ENCODE data around the gene IFT88.

Gene IFT88

DNA sequence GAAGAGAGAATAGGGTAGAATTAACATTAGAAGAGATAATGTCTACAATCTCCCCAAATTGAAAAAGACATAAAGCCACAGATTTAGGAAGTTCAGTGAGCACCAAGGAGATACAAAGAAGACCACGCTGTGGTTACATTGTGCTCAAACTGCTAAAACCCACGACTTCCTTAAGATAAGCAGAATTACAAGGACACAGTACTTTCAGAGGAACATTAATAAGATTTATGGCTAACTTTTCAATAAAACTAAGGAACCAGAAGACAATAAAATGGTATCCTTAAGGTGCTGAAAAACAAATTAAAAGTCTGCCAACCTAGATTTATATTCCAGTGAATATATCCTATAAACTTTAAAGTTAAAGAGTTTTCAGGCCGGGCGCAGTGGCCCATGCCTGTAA lies 129.1 kb downstream of the IFT88 start:
- no peak for DNase-seq

DNA sequence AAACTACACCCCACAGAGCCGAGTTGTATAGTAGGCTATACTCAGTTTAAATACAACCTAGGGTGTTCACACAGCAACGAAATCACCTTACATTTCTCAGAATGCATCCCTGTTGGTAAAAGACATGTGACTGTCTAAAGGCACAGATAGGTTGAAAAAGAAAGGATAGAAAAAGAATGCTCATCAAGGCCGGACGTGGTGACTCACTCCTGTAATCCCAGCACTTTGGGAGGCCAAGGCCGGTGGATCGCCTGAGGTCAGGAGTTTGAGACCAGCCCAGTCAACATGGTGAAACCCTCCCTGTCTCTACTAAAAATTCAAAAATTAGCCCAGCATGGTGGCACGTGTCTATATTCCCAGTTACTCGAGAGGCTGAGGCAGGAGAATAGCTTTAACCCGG lies 132.8 kb downstream of the IFT88 start:
- no peak for DNase-seq

DNA sequence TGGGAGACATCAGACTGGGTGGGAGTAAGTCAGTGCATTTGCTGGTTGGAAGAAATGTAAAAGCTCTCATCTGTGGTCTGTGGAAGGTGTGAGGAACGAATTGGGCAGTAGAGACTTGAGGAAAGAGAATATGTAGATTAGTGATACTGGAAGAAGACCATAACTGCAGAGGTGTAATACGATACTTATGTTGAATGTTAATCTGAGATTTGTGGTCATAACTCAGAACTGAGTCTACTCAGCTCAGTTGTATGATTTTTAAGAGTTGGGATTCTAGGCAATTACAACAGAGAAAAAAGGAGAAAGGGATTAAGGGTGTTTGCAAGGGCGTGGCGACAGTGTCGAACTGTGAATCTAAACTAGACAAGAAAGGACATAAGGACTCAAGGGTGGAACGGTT lies 133.3 kb downstream of the IFT88 start:
- DNase-seq = no peak

DNA sequence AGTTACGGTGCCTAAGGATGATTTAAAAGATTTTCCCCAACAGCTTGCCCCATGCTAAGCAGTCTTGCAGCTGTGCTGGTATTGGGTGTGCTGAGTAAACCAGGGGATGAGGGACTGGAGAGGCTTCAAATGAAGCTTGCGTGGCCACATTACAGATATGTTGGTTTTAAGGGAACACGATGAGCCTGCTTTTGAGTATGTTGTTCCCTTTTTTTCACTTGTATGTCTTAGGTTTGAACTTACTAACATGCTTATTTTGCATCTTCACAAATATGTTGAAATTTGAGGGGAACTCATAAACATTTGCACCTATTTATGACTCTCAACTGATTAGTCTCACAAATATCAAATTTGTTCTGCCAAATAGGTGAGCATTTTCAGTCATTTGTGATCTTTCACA lies 134.5 kb downstream of the IFT88 start:
- DNase-seq = no peak

DNA sequence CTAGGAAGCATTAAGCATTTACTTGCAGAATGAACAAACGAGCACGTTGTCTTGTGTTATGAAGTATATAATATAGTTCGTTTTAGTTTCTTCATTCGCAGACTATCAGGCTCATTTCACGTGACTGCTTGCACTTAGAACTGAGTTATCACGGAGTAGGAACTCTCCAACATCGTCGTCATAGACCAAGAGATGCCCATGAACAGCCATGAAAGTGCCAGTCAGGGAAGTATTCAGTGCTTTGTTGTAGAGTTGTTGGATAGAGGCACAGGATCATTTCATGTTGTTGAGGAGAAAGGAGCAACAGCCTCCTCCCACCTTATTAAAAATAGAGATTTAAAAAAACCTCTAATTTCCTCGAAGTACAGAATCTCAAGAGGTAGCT lies 135.6 kb downstream of the IFT88 start:
- no peak for DNase-seq

DNA sequence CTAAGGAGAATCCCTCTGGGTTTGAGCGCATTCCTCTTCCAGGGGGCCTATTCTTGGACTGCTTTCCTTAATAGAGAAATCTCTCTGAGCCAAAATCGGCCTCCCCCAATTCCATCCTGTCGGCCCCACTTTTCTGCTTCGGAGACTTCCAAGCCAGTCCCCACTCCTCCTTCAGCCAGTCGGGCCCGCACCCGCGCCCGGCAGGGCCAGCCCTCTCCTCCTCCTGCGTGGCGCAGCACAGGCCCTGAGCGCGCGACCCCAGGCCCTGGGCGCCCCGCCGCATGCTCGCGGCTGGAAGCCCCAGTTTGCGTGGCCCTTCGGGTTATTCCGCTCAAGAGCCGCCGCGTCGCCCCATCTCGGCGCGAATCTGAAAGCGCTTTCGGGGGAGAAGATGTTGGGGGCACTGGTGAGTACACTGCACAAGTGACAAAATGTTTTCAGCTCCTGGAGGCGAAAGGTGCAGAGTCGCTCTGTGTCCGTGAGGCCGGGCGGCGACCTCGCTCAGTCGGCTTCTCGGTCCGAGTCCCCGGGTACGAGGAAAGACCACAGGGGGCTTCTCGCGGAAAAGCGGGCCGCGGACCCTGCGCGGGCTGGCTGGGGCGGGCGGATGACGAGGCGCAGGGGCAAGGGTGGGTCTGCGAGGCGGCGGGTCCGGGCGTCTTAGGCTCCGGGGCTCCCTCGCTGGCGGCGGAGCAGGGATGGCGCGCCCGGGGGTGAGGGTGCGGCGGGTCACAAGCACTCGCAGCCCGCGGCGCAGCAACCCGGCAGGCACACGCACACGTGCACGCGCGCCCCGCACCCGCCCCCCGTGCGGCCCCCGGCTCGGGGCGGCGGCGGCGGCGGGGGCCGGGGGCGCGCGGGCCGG lies 136.2 kb downstream of the IFT88 start, which contains the start of gene IL17D:
TSS of gene IL17D (plus strand) at position 785 of the 865 bp plus-strand sequence. CDS start 303 bp downstream, outside the sequence.
- no peak for DNase-seq

DNA sequence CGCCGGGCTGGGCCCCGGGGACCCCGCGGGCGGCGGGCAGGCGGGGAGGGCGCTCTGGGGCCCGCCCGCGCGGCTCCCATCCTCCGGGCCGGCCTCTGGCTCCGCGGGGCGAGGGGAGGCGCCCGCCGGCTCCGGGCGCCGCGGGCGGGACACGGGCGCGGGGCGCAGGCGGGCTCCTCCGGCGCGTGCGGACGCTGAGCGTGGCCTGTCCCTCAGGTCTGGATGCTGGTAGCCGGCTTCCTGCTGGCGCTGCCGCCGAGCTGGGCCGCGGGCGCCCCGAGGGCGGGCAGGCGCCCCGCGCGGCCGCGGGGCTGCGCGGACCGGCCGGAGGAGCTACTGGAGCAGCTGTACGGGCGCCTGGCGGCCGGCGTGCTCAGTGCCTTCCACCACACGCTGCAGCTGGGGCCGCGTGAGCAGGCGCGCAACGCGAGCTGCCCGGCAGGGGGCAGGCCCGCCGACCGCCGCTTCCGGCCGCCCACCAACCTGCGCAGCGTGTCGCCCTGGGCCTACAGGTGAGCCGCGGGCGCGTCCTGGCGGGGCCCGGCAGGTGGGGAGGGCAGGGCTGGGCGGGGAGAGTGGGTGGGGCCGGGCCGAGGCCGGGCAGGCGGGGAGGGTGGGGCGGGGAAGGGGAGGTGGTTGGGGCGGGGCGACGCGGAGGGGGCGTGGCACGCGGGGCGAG lies 137.0 kb downstream of the IFT88 start:
- peak; percentile 18 for DNase-seq

DNA sequence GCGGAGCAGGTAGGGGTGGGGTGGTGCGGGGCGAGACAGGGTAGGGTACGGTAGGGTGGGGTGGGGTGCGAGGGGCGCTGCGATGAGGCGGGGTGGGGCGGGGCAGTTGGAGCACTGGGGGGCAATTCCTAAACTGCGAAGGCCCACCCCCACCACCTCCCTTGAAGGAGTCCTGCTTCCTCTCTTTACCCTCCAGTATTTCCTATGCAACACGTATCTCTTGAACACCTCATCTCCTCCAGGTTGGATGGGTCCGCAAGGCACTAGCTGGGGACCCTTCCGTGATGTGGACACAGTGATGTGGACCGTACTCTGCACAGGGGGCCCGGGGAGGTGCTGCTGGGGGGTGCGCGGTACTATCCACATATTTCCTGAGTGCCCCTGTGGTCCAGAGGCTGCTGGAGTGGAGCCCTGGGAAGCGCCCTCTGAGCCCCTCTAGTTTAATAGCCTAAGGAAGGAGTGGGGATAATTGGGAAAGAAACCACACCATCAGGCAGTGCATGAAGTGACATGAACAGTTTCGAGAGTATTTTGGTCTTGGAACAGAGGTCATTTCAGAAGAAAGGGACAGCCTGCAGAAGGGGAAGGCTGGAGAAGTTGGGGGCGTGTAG lies 137.6 kb downstream of the IFT88 start:
- DNase-seq = no peak

DNA sequence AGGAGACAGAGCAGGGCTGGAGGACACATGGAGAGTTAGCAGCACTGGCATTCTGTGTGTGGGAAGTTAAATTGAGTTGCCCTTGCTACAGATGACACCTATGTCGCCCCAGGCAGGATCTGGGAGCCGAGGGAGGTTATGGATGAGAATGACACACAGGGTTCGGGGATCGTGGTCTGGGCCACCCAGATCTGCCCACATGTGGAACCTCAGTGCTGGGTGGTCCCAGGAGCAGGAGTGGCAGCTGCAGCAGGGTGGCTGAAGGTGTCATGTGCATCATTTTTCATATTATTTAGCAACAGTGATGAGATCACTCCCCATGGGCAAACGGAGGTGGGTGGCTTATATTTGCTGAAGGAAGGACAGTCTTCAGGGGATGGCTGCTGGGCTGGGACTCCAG lies 139.7 kb downstream of the IFT88 start:
- DNase-seq = no peak

DNA sequence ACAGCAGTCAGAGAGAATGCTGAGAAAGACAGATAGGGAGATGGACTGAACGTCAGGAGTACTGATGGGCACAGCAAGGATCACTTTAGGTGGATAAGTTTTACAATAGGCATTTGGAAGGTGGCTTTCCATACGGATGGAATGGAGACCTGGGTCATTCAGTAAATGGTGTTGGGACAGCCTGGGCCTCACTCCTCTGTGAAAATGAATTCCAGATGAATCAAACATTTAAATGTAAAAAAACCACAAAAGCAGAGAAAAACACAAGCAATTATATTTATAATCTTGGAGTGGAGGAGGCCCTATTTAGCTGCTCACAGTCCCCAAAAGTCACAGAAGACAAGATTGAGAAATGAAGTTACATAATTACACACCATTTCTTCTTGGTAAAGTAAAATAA lies 141.3 kb downstream of the IFT88 start:
- DNase-seq = no peak

DNA sequence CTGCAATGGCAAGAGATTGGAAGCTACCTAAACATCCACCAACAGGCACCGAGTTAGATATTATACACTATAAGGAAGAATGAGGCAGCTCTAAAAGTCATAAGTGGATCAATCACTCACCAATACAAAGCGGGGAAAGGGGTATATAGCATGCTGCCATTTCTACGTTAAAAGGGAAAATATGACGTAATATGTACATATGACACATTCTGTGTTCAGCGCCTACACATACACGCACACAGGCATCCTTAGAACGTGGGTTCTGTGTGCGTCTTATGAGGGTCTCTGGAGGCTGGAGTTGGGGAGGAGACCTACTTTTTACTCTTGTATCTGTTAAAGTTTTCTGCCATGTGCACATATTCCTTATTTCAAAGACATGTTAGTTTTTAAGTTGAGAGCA lies 142.4 kb downstream of the IFT88 start:
- DNase-seq = no peak

DNA sequence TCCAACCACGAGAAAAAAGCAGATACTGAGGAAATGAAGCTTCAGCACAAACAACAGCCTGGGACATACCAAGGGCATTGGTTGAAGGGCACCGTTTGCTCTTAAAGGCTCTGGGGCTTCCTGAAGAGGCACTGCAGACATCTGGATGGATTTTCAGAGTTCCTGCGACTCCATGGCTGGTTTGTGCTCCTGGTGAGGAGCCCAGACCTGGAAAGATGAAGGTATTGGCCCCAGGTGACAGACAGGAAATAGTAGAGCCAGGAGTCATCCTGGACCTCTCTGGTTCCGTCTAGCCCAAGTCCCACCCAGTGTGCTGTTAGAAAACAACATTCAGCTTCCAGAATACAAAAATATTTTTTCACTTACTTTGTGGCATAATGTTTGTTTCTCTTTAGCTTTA lies 142.8 kb downstream of the IFT88 start:
- DNase-seq = no peak

DNA sequence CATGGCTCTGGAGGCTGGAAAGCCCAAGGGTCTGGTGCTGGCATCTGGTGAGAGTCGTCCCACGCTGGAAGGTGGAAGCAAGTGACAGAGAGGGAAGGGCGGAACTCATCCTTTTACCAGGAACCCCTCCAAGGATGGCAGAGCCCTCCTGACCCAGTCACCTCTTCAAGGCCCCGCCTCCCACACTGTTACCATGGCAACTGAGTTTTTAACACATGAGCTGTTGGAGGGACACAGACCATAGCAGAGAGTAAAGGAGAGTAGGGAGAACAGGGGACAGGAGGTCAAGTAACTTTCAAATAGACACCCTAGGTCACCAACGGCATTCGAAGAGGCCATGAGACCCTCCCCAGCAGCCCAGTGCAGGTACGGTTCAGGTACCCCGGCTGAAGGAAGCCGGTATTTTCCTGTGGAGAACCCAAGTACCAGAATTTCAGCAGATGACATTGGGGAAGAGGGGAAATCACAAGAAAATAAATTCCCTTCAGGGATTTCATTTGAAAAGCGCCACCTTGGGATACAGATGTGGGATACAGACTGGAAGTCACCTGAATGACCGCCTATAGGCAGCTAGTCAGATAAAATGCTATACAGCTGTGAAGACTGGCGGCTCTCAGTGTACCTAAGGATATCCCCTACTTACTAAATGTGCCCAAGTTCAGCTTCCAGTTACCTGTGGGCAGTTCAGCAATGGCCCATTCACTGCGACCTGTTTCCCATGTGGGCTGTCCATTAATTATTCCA lies 144.5 kb downstream of the IFT88 start:
- DNase-seq = no peak

DNA sequence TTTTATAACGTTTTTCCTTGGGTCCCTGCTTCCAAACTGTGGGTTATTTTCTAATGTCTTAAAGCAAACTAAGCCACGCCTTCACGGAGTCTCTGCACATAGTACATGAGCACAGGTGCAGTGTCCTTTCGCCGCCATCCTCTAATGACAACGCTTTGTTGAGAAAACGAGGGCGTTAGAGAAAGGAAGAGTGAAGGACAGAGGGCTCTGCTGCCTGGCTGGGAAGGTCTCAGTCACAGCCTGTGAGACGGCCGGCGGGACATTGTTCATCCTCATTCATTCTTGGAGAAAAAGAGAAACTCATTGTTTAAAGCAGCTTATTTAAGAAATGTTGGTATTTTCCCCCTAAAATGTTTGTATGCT lies 146.0 kb downstream of the IFT88 start:
- DNase-seq = no peak

DNA sequence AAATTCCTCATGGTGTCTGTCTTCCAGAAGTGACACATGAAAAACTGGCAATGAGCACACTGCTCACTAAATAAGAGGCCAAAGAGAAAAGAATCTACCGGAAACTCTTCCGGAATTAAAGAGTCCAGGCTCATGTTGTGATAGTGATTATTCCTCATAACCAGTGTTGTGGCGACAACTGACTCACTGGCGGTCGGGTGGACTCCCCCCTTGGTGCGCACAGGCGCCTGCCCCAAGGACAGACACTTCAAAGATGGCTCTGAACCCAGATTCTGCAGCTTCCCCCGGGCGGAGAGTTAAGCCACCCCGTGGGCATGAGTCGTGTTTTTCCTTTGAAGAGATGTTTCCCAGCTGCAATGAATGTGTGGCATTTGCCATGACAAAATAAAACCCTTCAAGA lies 146.8 kb downstream of the IFT88 start:
- no peak for DNase-seq

DNA sequence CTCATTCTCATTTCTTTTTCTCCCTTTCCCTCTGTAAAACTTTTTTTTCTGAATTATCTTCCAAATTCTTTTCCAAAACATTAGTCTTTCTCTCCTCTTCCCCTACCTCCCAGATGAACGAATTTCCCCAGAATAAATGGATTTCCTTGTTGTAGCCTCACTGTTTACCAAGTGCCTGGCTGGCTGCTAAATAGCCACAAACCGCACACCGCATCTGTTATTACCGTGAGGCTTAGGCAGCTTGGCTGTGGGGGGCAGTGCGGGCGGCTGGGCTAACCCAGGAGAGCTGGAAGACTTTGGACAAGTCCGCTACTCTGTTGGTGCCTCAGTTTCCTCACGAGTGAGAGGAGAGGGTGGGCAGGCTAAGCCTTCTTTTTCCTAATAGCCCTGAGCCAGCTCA lies 147.2 kb downstream of the IFT88 start:
- no peak for DNase-seq

DNA sequence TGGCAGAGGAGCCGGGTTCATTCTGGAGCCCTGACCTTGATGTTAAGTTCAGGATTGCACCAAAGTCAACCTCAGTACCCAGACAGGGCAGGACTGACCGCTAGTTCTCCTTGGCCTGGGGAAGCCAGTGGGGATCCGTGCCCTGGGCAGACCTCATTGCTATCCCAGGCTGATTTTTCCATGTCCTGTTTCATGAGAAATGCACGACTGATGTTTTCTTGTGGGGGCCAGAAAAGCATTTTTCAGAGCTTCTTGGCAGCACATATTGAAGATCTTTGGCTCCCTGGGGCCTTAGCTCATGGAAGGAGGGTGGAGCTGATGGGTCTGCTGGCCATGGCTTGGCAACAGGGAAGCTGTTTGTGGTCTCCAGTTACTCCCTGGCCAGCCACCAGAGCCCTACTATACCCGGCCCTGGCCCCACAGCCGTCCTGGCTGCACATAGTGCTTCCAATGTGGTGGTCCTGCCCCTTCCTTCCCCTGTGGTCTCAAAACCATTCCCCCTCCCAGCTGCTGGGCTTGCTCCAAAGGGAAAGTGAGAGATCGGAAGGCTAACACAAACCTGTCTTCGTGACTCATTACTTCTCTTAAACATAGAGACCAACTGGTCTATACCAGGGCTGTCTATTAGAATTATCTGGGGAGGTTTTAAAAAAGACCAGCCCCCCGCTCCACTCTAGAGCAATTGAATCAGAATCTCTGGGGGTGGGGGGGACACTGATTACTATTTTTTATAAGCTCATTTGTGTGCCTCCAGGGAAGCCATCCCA lies 147.8 kb downstream of the IFT88 start:
- DNase-seq = peak; percentile 37

DNA sequence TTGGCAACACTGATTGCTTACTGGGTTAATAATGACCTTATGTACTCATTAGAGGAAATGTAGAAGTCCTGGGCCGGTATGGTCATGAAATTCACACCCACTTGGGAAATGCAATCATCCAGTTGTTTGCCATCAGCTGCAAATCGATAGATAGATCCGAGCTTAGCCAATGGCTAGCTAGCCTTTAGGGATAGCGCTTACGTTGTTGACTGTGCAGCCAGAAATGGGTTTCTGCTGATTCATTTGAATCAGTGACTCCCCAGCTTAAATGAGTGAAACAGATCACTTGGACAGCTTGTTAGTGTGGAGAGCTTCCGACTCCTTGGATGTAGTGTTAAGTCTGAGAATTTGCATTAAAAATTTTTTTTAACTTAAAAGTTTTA lies 148.4 kb downstream of the IFT88 start:
- no peak for DNase-seq

DNA sequence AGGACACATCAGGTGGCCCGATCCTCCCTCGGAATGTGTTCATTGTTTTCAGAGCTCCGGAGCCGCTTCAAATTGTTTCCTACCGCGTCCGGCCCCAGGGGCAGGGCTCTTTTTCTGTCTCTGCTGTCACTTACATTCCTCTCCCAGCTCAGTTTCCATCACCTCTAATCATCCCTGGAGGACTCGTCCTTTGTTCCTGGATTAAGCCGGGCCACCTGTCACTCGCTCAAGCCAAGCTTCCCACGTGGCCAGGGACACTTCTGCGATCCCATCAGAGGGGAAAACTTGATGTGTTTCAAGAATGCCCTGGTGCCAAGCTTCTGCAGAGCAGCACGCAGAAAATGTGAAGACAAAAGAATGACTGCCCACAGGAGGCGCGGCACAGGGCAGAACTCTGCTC lies 150.0 kb downstream of the IFT88 start:
- DNase-seq = no peak

DNA sequence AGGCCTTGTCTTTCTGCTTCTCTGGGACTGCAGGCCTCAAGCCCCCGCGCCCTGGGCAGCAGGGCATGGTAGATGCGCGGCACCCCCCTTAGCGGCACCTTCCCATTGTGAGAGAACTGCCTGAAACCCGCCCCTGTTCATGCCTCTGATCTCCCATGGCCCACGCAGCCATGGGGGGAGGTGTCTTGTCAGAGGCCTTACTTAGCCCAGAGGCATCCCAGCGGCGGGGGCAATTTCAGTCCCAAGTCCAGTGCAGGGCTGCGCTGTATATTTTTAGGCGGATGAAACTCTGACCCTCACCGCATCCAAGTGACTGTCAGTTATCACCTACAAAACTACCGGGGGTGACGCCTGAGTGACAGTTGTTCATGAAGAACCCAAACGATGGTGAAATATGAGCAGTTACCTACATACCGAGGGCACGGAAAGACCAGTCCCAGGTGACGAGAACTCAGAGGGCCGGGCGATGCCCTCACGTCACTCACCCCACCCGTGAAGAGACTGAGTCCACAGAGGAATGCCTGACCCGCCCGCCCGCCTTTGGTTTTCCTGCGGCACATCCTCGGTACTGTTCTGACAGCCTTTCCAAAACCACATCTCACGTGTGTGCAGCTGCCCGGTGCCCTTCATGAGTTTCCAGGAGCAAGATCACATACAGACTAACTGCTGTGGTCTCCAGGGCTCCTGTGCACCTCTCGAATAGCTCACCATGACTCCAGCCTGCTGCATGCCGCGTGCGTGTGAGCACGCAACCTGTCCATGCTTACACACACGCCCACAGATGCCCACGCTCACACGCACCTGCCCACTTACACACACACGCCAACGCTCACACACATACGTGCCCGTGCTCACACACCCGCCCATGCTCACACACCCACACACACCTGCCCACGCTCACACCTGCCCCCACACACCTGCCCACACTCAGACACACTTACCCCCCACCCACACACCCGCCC lies 150.9 kb downstream of the IFT88 start:
- no peak for DNase-seq

DNA sequence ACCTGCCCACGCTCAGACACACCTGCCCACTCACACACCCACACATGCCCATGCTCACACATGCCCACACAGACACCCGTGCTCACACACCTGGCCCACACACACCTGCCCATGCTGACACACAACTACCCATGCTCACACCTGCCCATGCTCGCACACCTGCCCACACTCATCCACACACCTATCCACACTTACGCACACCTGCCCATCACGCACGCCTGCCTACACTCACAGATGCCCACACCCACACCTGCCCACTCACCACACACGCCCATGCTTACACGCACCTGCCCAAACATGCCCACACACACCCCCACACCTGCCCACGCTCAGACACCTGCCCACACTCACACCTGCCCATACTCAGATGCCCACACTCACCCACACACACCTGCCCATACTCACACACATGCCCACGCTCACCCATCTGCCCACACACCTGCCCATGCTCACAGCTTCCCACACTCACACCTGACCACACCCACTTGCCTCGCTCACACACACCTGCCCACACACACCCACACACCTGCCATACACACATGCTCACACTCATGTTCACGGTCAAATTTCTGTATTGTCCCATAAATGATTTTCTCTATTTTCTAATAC lies 152.1 kb downstream of the IFT88 start:
- DNase-seq = no peak

All from GOT3 (cell line).